ENCODE results near the gene PTGES3.

DNA sequence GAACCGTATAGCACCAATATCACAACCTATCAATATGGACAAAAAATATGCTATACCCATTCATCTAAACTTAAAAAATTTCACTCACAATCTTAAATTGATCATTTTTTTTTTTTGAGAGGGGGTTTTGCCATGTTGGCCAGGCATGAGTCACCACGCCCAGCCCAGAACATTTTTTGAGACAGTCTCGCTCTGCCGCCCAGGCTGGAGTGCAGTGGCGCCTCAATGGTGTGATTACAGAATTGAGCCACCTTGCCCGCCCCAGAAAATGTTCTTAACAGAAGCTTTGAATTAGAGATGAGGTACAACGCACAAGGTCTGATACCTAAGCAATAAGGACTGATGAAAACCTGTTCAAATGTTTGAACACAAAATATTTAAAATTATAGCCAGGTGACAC, 26.5 kb downstream of the PTGES3 start:
- TF ChIP-seq, protein P1, sequence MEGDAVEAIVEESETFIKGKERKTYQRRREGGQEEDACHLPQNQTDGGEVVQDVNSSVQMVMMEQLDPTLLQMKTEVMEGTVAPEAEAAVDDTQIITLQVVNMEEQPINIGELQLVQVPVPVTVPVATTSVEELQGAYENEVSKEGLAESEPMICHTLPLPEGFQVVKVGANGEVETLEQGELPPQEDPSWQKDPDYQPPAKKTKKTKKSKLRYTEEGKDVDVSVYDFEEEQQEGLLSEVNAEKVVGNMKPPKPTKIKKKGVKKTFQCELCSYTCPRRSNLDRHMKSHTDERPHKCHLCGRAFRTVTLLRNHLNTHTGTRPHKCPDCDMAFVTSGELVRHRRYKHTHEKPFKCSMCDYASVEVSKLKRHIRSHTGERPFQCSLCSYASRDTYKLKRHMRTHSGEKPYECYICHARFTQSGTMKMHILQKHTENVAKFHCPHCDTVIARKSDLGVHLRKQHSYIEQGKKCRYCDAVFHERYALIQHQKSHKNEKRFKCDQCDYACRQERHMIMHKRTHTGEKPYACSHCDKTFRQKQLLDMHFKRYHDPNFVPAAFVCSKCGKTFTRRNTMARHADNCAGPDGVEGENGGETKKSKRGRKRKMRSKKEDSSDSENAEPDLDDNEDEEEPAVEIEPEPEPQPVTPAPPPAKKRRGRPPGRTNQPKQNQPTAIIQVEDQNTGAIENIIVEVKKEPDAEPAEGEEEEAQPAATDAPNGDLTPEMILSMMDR (IDR thresholded peaks at IDR 0.05) = no peak
- no peak for TF ChIP-seq POLR2A (IDR thresholded peaks at IDR 0.05)
